ENCODE data around the gene CLDN12. TPM values are rescaled to one million over a fixed set of nuclear protein-coding genes. Genes with fewer than 3 reads are reported as not detected.

Gene CLDN12
- total RNA-seq, 1 experiment from 2014 or later = 57.7 TPM

GRCh38 chr7:90402785-90403173 lies 482 bp upstream of the CLDN12 start:
- BruUV-seq (replicated peaks) = TSS peak; percentile 36
- no peaks in the 10 kb centered on the region for H4K20me1 ChIP-seq (ENCODE audit: insufficient read depth)
- peak overlapping the region; percentile 97 for H3K4me3 ChIP-seq
- CTCF ChIA-PET = no interaction called here
- no peaks in the 10 kb centered on the region for H3K27me3 ChIP-seq (ENCODE audit: insufficient read depth, low read depth)
- peaks cover 13% of the 10 kb centered on the region for H3K4me1 ChIP-seq (replicated peaks; ENCODE audit: insufficient read depth)
- TF ChIP-seq EZH2 (IDR thresholded peaks at IDR 0.05; ENCODE audit: low read depth) = no peak
- TF ChIP-seq CTCF (conservative IDR thresholded peaks at IDR 0.05) = no peak
- H3K9me2 ChIP-seq (ENCODE audit: insufficient read depth) = no peaks in the 10 kb centered on the region
- no peak for DNase-seq
- H3K36me3 ChIP-seq (ENCODE audit: low read depth) = peaks cover 4% of the 10 kb centered on the region; the same call in 1 of the 2 replicates
- POLR2A ChIA-PET (ENCODE audit: unreplicated experiment) = interaction anchor here (0.5 to 0.8 kb wide), 2 partner anchors 18 to 194 kb away, joined by 3 to 7 read pairs; no protein-coding TSS in a partner anchor
- intact Hi-C loops (cut with micrococcal nuclease; ENCODE audit: unreplicated experiment) = loop anchor here (1.0 kb wide), 1 partner anchor 56 kb away; the partner anchor contains the start of gene GTPBP10
- H3K4me2 ChIP-seq = peak overlapping the region; percentile 81
- no peak overlapping the region for H3K27ac ChIP-seq
- H3K9me3 ChIP-seq (ENCODE audit: insufficient read depth, low read depth) = no peaks in the 10 kb centered on the region; the same call in 1 of the 2 replicates
- peaks cover 4% of the 10 kb centered on the region; the same call in 1 of the 2 replicates for H3F3A ChIP-seq (ENCODE audit: insufficient read depth, low read depth)
- H2AFZ ChIP-seq = peak overlapping the region; percentile 98
- peaks cover 25% of the 10 kb centered on the region for H3K79me2 ChIP-seq (ENCODE audit: low read depth)

- intact Hi-C loops (cut with micrococcal nuclease; ENCODE audit: unreplicated experiment) = no loop called here
- POLR2A ChIA-PET (ENCODE audit: unreplicated experiment) = no interaction called here
- Histone ChIP-seq H3K4me2 (peak overlapping the region; percentile 81), H3K9me2 (ENCODE audit: insufficient read depth) (no peaks in the 10 kb centered on the region), H3K27me3 (ENCODE audit: insufficient read depth, low read depth) (no peaks in the 10 kb centered on the region), H3K9me3 (ENCODE audit: insufficient read depth, low read depth) (no peaks in the 10 kb centered on the region), H3K4me1 (replicated peaks; ENCODE audit: insufficient read depth) (peaks cover 13% of the 10 kb centered on the region), H2AFZ (no peak overlapping the region), H3K27ac (no peak overlapping the region), H3K79me2 (ENCODE audit: low read depth) (peaks cover 25% of the 10 kb centered on the region), H3F3A (ENCODE audit: insufficient read depth, low read depth) (peaks cover 4% of the 10 kb centered on the region; the same call in 1 of the 2 replicates), H3K36me3 (ENCODE audit: low read depth) (peaks cover 8% of the 10 kb centered on the region; the same call in 1 of the 2 replicates), H3K4me3 (peak overlapping the region; percentile 97), H4K20me1 (ENCODE audit: insufficient read depth) (no peaks in the 10 kb centered on the region)
- TF ChIP-seq EZH2 (IDR thresholded peaks at IDR 0.05; ENCODE audit: low read depth) = no peak
- no peak for TF ChIP-seq CTCF (conservative IDR thresholded peaks at IDR 0.05)
- no peak for DNase-seq
- CTCF ChIA-PET = no interaction called here
- BruUV-seq (replicated peaks) = no TSS peak
These were observed 1.5 kb downstream of the CLDN12 start for GRCh38 chr7:90404777-90405176.

GRCh38 chr7:90407484-90407821 lies 4.2 kb downstream of the CLDN12 start:
- H3K79me2 ChIP-seq (ENCODE audit: low read depth) = peaks cover 25% of the 10 kb centered on the region
- no peak for DNase-seq
- H3K9me3 ChIP-seq (ENCODE audit: insufficient read depth, low read depth) = no peaks in the 10 kb centered on the region
- H3K27me3 ChIP-seq (ENCODE audit: insufficient read depth, low read depth) = no peaks in the 10 kb centered on the region
- no peak overlapping the region for H3K4me3 ChIP-seq
- intact Hi-C loops (cut with micrococcal nuclease; ENCODE audit: unreplicated experiment) = no loop called here
- TF ChIP-seq CTCF (conservative IDR thresholded peaks at IDR 0.05) (no peak), EZH2 (IDR thresholded peaks at IDR 0.05; ENCODE audit: low read depth) (no peak)
- CTCF ChIA-PET = no interaction called here
- BruUV-seq (replicated peaks) = no TSS peak
- H3K4me1 ChIP-seq (replicated peaks; ENCODE audit: insufficient read depth) = peaks cover 28% of the 10 kb centered on the region
- H3K27ac ChIP-seq = no peak overlapping the region
- no peaks in the 10 kb centered on the region for H4K20me1 ChIP-seq (ENCODE audit: insufficient read depth)
- H2AFZ ChIP-seq = no peak overlapping the region
- peaks cover 16% of the 10 kb centered on the region; the same call in 1 of the 2 replicates for H3K36me3 ChIP-seq (ENCODE audit: low read depth)
- POLR2A ChIA-PET (ENCODE audit: unreplicated experiment) = no interaction called here
- H3F3A ChIP-seq (ENCODE audit: insufficient read depth, low read depth) = peaks cover 8% of the 10 kb centered on the region; the same call in 1 of the 2 replicates
- H3K9me2 ChIP-seq (ENCODE audit: insufficient read depth) = no peaks in the 10 kb centered on the region
- no peak overlapping the region for H3K4me2 ChIP-seq
